ENCODE data around the gene ZNF592.
"Not testable (repeated sequence)": the region's sequence is repeated elsewhere in the genome, so short reads cannot be mapped to it uniquely, and the experiment has no call there.

ZNF592 gene

DNA sequence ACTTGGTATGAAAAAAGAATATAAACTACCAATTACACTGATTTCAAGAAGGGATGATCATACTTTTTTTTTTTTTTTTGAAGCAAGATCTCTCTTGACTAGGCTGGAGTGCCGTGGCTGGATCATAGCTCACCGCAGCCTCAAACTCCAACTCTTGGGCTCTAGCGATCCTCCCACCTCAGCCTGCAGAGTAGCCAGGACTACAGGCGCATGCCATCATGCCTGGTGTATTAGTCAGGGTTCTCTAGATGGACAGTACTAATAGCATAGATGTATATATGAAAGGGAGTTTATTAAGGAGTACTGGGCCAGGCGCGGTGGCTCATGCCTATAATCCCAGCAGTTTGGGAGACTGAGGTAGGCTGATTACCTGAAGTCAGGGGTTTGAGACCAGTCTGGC lies 21.0 kb upstream of the ZNF592 start:
- Histone ChIP-seq H3K36me3 (replicated peaks) (no peaks in the 10 kb centered on the region), H3K27me3 (ENCODE audit: low read depth) (no peaks in the 10 kb centered on the region), H3K4me3 (no peak overlapping the region), H3K9me3 (no peaks in the 10 kb centered on the region), H3K4me1 (no peaks in the 10 kb centered on the region)
- in situ Hi-C loops (cut with MboI; ENCODE audit: low sequenced_read_pairs): no loop called here
- DNase-seq (ENCODE audit: low spot score in 2 of 2): no peak

DNA sequence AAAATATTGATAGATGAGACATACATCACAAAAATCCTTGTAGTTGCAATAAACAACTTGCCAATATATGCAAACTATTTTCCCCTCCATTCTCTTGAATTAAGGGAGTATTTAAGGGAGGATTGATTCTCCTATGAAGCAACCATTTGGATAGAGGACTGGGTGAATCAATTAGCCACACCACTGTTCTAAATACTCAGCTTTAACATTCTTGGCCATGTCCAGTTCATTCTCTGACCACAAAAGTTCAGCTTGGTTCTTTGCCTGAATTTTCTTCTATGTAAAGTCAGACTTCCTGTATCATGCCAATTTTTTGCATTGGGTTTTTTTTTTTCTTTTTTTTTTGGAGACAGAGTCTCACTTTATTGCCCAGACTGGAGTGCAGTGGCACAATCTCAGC lies 16.6 kb upstream of the ZNF592 start:
- no peak overlapping the region for H3K4me3 ChIP-seq
- no peaks in the 10 kb centered on the region for H3K27me3 ChIP-seq (ENCODE audit: low read depth)
- no peaks in the 10 kb centered on the region for H3K9me3 ChIP-seq
- H3K36me3 ChIP-seq (replicated peaks): no peaks in the 10 kb centered on the region
- no peak for DNase-seq (ENCODE audit: low spot score in 2 of 2)
- peaks cover 18% of the 10 kb centered on the region for H3K4me1 ChIP-seq
- in situ Hi-C loops (cut with MboI; ENCODE audit: low sequenced_read_pairs): no loop called here

DNA sequence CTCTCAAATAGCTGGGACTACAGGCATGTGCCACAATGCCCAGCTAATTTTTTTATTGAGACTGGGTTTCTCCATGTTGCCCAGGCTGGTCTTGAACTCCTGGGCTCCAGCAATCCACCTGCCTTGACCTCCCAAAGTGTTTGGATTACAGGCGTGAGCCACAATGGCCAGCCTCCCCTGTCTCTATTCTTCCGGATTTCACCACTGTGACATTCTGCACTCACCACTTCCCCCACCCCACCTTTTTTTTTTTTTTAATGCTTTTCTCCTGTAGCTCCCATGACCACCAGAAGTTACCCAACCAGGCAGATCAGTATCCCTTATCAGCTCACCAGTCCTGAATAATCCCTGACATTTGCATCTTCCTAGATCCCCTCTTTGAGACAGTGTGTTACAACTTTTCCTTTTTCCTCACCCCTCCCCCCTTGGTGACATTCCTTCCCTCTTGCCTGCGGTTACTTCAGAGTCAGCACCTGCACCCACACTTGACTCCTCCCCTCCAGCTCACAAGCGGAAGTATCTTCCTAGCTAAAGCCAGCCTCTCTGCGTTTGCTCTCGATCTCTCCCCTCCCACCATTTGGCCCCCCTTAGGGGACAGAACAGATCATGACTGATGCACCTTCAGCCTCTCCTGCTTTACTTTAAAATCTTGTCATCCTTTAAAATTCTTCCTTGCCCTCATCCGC lies 13.5 kb upstream of the ZNF592 start:
- no peaks in the 10 kb centered on the region for H3K27me3 ChIP-seq (ENCODE audit: low read depth)
- peak; percentile 74 to 86 for DNase-seq (ENCODE audit: low spot score in 2 of 2)
- H3K36me3 ChIP-seq (replicated peaks): no peaks in the 10 kb centered on the region
- no peak overlapping the region for H3K4me3 ChIP-seq
- H3K9me3 ChIP-seq: no peaks in the 10 kb centered on the region
- peaks cover 27% of the 10 kb centered on the region for H3K4me1 ChIP-seq
- in situ Hi-C loops (cut with MboI; ENCODE audit: low sequenced_read_pairs): no loop called here

DNA sequence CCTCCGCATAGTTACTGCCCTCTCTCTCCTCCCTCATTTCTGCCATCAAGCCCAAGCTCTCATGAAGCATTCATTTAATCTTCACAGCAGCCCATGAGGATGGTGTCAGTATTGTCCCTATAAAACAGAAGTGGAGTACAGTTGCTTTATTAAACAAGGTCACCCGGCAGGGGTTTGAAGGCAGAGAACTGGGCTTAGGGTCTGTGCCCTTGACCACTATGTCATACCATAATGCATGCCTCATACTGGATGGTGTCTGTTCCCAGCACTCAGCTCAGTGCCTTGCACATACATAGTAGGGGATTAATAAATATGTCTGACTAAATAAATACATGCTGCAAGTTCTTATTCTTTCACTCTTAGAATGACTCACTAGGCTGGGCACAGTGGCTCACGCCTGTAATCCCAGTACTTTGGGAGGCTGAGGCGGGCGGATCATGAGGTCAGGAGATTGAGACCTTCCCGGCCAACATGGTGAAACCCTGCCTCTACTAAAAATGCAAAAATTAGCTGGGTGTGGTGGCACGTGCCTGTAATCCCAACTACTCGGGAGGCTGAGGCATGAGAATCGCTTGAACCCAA lies 12.8 kb upstream of the ZNF592 start:
- H3K36me3 ChIP-seq (replicated peaks); H3K4me3 ChIP-seq; H3K9me3 ChIP-seq; H3K27me3 ChIP-seq (ENCODE audit: low read depth); in situ Hi-C loops (cut with MboI; ENCODE audit: low sequenced_read_pairs); DNase-seq (ENCODE audit: low spot score in 2 of 2): not testable (repeated sequence)
- H3K4me1 ChIP-seq: peaks cover 27% of the 10 kb centered on the region

DNA sequence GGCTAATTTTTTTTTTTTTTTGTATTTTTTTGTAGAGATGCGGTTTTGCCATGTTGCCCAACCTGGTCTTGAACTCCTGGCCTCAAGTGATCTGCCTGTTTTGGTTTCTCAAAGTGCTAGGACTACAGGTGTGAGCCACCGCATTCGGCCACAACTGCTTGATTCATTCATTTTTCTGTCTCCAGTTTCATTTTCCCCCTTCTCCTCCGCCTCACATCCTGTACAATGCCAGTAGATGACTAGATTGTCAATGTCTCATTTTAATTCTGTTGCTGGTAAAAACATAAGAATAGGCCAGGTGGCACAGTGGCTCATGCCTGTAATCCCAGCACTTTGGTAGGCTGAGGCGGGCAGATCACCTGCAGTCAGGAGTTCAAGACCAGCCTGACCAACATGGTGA lies 12.0 kb upstream of the ZNF592 start:
- Histone ChIP-seq H3K36me3 (replicated peaks) (no peaks in the 10 kb centered on the region), H3K9me3 (no peaks in the 10 kb centered on the region), H3K4me3 (no peak overlapping the region), H3K27me3 (ENCODE audit: low read depth) (no peaks in the 10 kb centered on the region), H3K4me1 (peaks cover 27% of the 10 kb centered on the region)
- in situ Hi-C loops (cut with MboI; ENCODE audit: low sequenced_read_pairs): no loop called here
- no peak for DNase-seq (ENCODE audit: low spot score in 2 of 2)

DNA sequence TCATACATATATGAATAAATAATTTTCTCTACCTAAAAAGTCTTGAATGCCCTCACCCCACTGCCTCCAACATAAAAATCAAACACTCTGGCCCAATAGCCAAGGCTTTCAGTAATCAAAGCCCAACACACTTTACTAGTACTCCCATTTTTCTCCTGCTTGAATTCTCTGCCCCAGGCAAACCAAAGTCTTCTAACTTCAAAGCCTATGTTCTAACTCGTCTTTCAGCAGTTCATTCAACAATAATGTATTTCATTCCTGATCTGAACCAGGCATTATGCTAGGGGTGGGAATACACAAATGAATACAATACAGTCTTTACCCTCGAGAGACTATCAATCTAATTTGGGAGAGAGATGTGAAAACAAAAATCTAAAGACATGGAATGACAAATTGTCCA lies 11.4 kb upstream of the ZNF592 start:
- DNase-seq (ENCODE audit: low spot score in 2 of 2): peak; percentile 68 to 95
- H3K4me3 ChIP-seq: no peak overlapping the region
- no peaks in the 10 kb centered on the region for H3K9me3 ChIP-seq
- H3K36me3 ChIP-seq (replicated peaks): no peaks in the 10 kb centered on the region
- in situ Hi-C loops (cut with MboI; ENCODE audit: low sequenced_read_pairs): no loop called here
- H3K27me3 ChIP-seq (ENCODE audit: low read depth): no peaks in the 10 kb centered on the region
- H3K4me1 ChIP-seq: peaks cover 27% of the 10 kb centered on the region

DNA sequence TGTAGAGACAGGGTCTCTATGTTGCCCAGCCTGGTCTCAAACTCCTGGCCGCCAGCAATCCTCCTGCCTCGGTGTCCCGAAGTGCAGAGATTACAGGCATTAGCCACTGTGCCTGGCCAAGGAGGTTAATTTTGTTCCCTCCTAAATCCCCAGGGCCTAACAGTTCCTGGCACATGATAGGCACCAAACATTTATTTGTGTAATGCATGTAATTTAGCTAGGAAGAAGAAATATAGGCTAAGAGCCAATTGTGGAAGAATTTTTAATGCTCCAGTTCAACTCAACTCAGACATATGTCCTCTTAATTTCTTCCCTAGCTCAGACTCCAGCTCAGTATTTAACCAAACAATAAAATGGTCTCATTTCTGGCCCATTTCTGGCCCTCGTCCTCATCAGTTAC lies 7.7 kb upstream of the ZNF592 start:
- H3K27me3 ChIP-seq (ENCODE audit: low read depth): no peaks in the 10 kb centered on the region
- DNase-seq (ENCODE audit: low spot score in 2 of 2): no peak
- in situ Hi-C loops (cut with MboI; ENCODE audit: low sequenced_read_pairs): no loop called here
- no peaks in the 10 kb centered on the region for H3K36me3 ChIP-seq (replicated peaks)
- no peaks in the 10 kb centered on the region for H3K9me3 ChIP-seq
- no peak overlapping the region for H3K4me3 ChIP-seq
- peaks cover 14% of the 10 kb centered on the region for H3K4me1 ChIP-seq

DNA sequence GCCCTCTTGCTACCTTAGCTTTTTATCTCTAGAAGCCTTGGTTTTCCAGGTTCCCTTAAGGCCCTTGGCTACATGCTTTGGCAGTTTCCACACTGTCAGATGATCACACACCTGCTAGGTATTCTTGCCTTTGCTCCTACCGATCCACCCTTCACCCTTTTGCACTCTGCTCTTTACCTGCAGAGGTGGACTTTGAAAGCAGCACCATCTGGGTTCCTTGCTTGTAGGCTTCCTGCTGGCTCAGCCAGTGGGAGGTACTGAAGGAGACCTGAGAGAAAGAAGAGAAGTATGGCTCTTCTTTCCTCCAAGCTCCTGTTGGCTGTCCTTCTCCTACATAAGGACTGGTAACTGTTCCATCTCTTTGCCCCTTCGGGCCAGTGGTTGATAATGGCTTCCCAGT lies 7.3 kb upstream of the ZNF592 start:
- Histone ChIP-seq H3K9me3 (no peaks in the 10 kb centered on the region), H3K4me1 (peaks cover 13% of the 10 kb centered on the region), H3K4me3 (no peak overlapping the region), H3K27me3 (ENCODE audit: low read depth) (no peaks in the 10 kb centered on the region), H3K36me3 (replicated peaks) (no peaks in the 10 kb centered on the region)
- in situ Hi-C loops (cut with MboI; ENCODE audit: low sequenced_read_pairs): no loop called here
- no peak for DNase-seq (ENCODE audit: low spot score in 2 of 2)

DNA sequence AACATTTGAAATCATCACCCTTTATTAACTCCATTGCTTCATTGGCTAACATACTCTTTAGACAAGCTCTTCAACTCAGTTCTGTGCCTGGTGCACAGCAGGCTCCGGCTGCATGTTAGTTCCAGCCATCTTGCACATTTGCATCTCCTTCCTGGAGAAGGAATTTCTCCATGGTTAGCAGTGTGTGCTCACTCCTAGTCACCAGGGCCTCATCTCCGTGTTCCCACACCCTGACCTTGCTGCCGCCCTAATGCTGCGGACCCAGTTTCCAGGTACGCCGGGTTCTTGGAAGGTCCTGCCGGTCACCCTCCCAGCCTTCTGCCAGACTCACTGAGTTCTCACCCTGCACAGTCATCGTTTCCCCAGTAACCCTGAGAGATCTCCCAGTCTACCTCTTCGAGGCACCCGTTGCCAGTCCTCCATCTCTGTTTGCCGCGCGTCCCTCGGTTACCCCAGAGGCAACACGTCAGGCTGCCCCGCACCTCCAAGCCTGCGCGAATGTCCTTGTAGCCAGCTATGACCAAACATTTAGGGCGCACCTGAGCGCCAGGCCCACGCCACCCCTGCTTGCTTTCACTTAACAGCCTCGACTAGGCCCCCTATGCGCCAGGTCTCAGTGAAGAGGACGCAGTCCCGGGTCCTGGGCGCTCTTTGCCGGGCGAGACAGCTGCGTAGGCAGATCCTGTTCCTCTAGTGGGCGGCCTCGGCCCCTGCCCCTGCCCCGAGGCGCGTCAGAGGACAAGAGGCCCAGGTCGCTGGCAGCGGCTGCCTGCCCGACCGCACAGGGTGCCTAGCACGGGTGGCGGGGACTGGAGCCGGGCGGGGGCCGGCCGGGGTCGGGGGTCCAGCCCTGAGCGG lies 747 bp upstream of the ZNF592 start:
- H3K4me1 ChIP-seq: peaks cover 26% of the 10 kb centered on the region
- DNase-seq (ENCODE audit: low spot score in 2 of 2): peak; percentile 76 to 86
- in situ Hi-C loops (cut with MboI; ENCODE audit: low sequenced_read_pairs): no loop called here
- no peaks in the 10 kb centered on the region for H3K36me3 ChIP-seq (replicated peaks)
- peak overlapping the region; percentile 53 for H3K4me3 ChIP-seq
- H3K27me3 ChIP-seq (ENCODE audit: low read depth): no peaks in the 10 kb centered on the region
- H3K9me3 ChIP-seq: no peaks in the 10 kb centered on the region

DNA sequence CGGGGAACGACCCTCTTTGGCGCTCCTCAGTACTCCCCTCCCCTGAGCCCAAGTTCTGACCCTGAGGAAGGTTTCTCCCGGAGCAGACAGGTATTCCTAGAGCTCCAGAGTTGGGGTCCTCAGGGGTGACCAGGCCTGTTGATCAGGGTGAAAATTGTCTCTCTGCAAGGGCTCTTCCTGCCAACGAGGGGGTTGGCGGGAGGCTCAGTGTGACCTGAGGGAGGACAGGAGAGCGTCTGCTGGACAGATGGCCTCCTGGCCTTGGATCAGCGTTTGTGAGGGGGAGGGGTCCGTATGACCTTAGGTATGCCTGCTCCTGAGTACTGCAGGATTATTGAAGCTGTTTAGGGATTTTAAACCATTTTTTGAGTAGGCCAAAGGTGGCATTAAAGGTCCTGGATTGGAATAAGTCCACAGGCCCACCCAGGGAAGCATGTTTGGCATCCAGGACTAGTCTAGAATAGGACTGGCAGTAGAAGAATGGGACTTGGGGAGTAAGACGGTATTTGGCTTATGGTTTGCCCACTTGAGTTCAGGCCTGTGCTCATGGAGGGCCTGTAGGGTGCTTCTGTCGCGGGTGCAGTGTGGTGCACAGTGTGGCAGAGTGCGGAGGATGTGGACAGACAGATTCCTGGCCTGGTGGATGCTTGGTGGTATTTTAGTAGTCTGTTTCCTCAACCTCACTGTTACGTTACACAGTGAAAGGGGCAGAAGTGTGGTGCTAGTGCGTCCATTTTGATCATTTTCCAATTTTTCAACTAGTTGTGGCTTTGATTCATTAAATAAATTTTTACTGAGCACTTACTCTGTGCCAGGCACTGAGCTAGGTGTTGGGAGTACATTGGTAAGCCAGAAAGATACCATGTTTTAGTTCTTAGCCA lies 959 bp downstream of the ZNF592 start:
- Histone ChIP-seq H3K4me1 (peaks cover 26% of the 10 kb centered on the region), H3K36me3 (replicated peaks) (no peaks in the 10 kb centered on the region), H3K4me3 (peak overlapping the region; percentile 65), H3K9me3 (no peaks in the 10 kb centered on the region), H3K27me3 (ENCODE audit: low read depth) (no peaks in the 10 kb centered on the region)
- peak; percentile 33 to 63 for DNase-seq (ENCODE audit: low spot score in 2 of 2)
- in situ Hi-C loops (cut with MboI; ENCODE audit: low sequenced_read_pairs): no loop called here

DNA sequence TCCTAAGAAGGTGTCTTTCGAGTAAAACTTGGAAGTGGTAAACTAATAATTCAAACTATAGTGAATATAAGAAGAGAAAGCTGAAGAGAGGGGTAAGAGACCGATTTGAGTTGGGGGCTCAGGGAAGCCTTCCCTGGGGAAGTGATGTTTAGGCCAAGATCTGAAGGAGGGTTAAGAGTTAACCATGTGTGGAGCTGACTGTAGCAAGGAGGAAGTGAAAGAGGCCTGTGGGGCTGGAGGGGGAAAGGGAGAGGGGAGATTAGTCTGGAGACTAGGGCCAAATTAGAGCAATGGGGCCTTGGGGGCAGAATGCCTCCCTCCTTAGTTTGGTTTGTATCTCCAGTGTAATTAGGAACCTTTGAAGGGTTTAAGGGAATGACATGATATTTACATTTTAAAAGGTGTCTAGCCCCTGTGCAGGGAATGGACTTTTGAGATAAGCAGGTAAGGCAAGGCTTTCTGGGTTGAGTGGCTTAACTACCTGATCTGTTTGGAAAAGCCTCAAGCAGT lies 2.2 kb downstream of the ZNF592 start:
- H3K9me3 ChIP-seq: no peaks in the 10 kb centered on the region
- peak; percentile 64 to 67 for DNase-seq (ENCODE audit: low spot score in 2 of 2)
- no peaks in the 10 kb centered on the region for H3K36me3 ChIP-seq (replicated peaks)
- H3K4me1 ChIP-seq: peaks cover 26% of the 10 kb centered on the region
- in situ Hi-C loops (cut with MboI; ENCODE audit: low sequenced_read_pairs): no loop called here
- no peaks in the 10 kb centered on the region for H3K27me3 ChIP-seq (ENCODE audit: low read depth)
- no peak overlapping the region; the same call in 1 of the 2 replicates for H3K4me3 ChIP-seq

DNA sequence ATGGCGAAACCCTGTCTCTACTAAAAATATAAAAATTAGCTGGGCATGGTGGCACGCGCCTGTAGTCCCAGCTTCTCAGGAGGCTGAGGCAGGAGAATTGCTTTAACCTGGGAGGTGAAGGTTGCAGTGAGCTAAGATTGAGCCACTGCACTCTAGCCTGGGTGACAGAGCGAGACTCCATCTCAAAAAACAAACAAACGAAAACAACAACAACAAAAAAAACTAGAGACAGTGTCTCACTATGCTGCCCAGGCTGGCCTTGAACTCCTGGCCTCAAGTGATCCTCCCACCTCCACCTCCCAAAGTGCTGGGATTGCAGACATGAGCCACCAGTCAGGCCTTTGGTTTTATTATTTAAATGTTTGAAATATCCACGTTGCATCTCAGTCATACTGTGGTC lies 3.3 kb downstream of the ZNF592 start:
- H3K4me1 ChIP-seq: peaks cover 26% of the 10 kb centered on the region
- DNase-seq (ENCODE audit: low spot score in 2 of 2); H3K9me3 ChIP-seq; H3K27me3 ChIP-seq (ENCODE audit: low read depth); H3K36me3 ChIP-seq (replicated peaks); in situ Hi-C loops (cut with MboI; ENCODE audit: low sequenced_read_pairs); H3K4me3 ChIP-seq: not testable (repeated sequence)

DNA sequence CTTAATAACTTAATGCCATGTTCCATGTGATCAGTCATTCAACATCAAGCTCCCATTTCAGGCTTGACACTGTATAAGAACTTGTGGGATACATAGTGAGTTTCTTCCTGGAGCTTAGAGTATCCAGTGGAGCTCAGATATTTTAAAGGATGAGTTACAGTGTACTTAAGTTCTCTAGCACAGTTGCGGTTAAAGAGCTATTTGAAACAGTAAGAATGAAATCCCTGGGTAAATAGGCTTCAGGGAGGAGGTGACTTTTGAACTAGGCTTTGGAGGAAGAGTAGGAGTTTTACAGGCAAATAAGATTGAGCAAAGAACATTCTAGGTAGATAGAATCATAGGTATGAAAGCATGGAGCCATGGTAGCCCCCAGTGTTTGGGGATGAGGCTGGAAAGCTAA lies 3.8 kb downstream of the ZNF592 start:
- Histone ChIP-seq H3K27me3 (ENCODE audit: low read depth) (no peaks in the 10 kb centered on the region), H3K9me3 (no peaks in the 10 kb centered on the region), H3K4me1 (peaks cover 24% of the 10 kb centered on the region), H3K36me3 (replicated peaks) (no peaks in the 10 kb centered on the region), H3K4me3 (no peak overlapping the region)
- in situ Hi-C loops (cut with MboI; ENCODE audit: low sequenced_read_pairs): no loop called here
- no peak for DNase-seq (ENCODE audit: low spot score in 2 of 2)

All from HAP-1 (cell line).